NCI-H774 (cell line): Measurements from ENCODE around the gene TCF7L2.

Source experiments
- DNase-seq: peaks from one replicate; lab custom pipeline; 2025; lab: John Stamatoyannopoulos, UW

Gene TCF7L2

DNA sequence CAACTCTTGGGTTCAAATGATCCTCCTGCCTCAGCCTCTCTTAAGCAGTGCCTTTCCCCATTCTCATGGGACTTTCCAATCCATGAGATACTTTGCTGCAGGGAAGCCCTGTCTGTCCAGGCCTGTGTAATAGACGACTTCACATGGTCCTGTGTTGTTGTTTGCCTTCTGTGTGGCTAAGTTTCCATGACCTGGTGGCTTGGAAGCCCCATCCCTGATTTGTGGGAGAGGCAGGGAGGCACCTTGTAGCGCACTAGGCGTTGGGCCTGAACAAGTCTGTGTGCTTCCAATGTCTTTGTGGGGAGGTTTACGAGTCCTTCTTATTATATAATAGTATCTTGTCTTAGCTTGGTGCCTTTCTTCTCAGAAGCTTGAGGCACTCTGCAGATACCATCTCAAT lies 49.1 kb downstream of the TCF7L2 start:
- no peak for DNase-seq

DNA sequence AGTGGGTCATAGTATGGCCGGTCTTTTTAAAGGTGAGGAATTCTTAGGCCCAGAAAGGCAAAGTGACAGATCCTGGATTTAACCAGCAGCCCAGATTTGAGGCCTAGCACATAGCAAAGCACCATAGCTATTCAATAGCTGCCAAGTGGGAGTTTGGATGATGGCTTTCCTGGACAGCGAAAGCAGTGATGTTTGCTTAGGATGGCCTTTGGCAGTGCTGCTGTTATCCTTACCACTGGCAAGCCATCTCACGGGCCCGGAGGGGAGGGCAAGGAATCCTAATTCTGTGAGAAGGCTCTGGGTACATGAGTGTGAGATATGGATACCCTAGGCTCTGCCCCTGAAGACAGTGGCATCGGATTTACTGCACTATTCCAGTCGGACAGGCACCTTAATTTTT lies 50.4 kb downstream of the TCF7L2 start:
- DNase-seq = no peak

DNA sequence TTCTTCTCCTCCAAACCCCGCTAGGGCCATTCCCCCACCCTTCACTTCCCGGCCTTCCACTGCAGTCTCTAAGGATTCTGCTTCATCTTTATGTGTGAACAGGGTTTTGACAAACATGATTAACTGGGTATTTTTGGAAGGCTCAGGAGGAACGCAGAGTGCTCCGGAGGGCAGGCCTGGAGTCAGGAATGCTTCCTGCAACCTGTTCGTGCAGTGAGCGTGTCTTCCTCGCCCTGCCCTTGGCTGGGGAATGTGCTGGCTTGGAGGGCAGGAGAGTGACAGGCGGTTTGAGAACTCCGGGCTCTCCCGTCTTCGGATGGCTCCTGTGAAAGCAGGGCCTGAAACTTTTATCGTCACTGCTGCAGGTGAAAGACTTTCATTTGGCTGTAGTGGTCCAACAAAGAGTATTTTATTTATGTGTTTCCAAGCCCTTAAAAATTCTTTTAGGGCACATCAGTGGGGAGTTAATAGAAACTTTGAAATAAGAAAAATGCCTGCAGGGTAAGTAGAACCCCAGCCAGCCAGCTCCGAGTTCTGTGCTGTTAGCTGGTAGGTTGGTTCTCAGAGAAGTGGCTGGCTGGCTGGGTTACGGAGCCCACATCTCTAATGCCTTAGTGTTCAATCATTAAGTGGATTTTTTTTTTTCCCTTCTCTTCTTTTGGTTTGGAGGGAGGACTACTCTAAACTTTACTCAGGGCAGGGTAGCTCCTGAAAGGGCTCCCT lies 51.0 kb downstream of the TCF7L2 start:
- no peak for DNase-seq

DNA sequence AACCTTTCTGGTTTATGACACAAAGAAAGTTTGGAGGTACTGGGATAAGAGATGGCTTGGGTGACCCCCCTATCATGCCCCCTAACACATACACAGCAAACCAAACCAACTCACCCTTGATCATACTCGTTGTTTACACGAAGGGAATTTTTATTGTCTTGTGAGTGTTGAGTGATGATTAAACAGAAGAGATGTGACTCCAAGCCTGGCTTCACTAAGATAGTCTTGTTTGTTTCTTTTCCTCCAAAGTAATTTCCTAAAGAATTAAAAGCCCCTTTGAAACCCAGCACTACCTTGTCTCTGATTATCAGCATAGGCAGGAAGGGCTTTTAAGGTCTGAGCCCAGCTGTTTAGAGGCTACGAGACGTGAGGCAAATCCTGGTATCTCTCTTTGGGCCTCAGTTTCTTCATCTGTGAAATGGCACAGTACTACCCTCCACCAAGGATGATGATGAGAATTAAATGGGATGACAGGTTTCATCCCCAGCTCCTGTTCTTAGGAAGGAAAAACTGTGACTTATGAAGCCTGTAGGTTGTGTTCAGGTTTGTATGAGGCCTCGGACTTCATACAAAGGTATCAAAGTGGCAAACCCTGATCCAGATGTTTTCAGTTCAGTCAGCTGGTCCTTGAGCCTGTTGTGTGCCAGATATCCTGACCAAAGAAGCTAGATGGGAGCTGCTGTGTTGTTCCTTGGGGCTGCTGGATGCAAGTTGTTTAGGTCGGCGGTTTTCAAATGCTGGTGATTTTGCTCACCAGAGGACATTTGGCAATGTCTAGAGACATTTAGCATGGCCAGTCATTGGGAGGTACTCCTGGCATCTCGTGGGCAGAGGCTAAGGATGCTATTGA lies 51.8 kb downstream of the TCF7L2 start:
- no peak for DNase-seq

DNA sequence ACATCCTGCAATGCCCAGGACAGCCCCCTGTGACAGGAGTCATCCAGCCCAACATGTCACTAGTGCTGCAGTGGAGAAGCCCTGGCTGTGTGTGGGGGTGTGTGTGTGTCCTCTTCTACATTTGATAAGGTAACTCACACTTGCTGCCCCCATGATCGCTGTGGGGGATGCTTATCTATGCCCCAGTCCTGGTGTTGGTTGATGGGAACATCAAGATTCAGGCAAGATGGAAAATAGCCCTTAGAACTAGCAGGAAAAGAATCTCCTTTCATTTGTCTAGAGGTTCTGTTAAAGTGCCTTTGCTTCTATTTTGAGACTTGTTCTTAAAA lies 52.4 kb downstream of the TCF7L2 start:
- no peak for DNase-seq

DNA sequence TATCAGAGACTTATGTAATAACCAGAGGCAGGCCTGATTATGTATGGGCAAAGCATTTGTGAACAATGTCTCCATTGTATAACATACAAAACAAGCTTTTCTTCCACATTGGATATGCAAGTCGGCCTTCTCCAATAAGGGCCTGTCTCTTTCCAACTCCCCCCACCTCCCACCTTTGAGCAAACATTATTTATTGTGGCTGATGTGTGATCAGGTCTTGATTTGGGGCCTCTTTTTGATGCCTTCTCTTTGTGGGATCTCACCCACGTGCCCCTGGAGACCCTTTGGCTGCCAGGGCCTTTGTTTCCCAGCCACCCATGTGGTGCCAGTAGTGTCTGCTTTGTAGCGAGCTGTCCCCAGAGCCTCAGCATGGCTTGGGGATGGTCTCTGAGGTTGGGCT lies 53.0 kb downstream of the TCF7L2 start:
- no peak for DNase-seq

DNA sequence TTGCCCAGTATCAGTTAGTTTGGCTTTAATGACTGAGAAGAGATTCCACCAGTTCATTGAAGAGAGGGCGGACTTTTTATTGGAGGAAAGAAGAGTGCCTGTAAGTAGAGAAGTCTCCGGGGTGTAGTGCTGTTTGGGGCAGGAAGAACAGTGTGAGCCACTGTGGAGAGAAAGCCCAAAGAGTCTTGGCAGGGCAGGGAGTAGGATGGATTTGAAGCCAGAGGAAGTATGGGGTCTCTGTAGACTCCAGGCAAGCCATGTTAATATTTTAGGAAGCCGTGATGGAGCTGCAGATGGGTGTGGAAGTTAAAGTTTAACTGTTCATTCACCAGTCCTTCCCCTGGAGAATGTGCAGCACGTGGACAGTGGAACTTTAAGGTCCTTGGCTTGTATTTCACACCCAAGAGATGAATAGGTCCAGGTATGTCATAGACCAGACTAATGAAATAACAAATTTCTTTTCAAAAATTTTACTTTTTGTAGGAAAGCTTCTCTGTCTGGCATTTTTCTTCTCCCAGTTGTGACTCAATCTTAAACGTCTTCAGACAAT lies 54.1 kb downstream of the TCF7L2 start:
- no peak for DNase-seq

DNA sequence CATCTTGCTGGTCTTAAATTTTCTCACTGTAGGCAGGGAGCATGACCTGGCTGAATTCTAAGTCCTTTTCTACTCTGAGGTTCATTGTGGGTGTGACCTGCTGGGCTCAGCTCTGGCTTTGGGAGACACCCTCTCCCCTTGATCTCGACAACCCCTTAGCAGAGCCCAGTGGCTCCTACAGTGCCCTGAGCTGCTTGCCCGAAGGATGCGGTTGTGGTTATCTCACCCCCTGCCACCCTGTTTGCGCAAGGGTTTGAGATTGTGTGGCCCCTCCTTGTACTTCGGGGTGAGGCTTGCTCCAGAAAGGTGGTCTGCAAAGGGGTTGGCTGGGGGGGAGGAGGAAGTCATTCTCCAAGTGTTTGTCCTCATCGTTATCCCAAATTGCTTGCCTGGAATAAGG lies 55.3 kb downstream of the TCF7L2 start:
- no peak for DNase-seq

DNA sequence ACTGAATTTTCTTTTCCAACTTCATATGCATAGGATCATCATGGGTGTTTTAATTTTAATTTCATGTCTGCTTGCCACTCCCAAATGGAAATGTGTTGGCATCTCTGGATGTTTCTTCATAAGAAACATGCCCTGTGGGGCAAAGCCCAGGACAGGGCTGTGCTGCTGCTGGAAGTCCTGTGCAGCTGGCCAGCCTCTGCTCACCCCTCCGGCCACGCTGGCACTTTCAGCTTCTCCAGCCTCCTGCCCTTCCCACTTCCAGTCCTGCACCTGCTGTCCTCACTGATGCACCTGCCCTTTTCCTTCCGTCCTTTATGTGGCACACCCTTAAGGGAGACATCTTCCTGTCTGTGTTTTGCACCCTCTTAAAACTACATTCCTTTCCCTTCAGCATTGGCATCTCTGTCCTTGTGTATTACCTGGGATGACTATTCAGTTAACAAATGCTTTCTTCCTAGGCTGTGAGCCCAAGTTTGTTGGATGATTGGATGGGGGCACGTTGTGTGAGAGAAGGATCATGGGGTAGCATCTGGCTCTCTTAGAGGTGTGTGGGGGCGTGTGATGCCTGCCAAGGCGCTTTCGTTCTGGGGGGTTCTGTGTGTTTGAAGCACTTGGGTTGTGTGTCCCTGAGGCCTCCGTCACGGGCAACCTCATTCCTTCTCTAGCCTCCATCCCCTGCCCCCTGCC lies 56.8 kb downstream of the TCF7L2 start:
- DNase-seq = peak; percentile 9

DNA sequence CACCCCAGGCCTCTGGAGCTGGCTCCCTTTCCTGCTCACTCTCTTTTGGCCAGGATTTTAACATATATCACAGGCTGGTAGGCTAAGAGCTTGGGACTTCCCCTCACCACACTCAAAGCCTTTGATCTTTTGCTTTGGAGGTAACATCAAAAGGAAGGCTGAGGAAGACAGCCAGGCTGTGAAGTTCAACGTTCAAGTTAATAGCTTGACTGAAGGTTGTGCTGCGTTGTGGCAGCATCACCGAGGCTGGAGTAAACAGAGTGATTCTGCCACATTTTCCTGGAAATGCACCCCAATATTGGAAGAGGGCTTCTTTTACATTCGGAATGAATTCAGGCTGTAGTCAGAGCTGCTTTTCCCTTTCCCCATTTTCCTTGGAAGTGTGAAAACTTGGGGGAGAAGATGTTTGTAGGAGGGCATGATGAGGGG lies 57.3 kb downstream of the TCF7L2 start:
- no peak for DNase-seq

DNA sequence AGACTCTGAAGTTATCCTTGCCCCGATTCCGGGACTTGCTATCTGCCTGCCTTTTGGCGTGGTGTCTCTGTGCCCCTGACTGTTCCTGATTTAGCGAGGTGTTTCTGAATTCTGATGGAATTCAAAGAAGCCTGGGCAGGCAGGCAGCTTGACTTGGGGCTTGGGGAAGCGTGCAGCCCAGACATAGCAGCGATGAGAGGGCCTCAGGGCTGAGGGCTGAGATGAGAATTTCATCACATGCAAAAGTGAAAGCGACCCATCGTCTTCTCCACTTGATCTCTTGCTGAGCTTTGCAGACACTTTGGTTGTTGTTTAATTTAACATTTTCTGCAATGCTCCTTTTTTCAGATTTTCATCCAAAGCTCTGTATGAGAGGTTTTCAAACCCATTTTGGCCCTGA lies 57.8 kb downstream of the TCF7L2 start:
- no peak for DNase-seq

DNA sequence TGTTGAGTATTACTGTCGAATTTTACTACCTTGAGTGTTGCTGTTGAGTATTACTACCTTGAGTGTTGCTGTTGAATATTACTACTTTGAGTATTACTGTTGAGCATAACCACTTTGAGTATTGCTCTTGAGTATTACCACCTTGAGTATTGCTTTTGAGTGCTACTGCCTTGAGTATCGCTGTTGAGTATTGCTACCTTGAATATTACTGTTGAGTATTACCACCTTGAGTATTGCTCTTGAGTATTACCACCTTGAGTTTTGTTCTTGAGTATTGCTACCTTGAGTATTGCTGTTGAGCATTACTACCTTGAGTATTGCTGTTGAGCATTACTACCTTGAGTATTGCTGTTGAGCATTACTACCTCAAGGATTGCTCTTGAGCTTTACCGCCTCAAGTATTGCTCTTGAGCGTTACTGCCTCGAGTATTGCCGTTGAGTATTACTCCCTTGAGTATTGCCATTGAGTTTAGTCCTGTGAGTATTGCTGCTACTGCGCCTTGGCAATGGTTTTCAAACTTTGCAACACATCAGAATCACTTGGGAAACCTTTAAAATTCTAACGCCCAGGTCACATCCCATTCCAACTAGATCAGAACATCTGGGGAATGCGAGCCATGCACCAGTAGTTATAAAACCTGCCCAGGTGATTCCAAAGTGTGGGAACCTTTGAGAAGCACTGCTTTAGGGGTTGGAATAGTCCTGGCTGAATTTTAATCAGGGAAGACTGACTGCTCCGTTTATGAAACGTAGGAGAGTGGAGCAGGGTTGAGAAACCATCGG lies 61.7 kb downstream of the TCF7L2 start:
- DNase-seq = no peak

DNA sequence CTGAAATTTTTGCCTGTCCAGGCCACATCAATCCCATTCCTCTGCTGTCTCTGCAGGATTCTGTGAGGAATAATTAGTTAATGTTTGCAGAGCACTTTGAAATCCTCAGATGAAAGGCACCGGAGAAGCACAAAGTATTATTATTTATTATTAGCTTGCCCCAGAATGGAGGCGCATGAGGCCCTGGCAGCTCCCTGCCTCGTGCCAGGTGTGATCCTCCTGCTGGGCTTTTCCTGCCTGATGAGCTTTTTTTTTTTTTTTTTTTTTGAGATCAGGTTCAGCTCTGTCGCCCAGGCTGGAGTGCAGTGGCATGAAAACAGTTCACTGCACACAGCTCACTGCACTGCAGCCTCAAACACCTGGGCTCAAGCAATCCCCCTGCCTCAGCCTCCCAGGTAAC lies 65.2 kb downstream of the TCF7L2 start:
- DNase-seq = peak; percentile 14

DNA sequence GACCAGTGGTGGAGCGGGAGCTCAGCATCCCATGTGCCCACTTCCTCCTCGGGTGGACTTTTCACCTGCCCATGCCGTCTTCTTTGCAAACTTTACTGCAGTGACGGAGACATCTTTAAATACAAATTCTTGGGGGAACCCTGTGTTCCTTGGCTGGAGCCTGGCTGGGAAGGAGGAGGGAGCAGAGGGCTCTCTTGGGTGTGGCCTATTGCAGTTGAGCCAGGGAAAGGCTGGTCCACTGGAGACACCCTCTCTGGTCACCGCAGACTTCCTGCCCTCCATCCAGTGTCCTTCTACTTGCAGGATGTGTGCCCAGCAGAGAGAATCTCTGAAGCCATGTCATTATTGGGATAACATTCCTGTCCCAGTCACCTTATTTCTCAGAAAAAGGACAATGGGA lies 67.3 kb downstream of the TCF7L2 start:
- DNase-seq = no peak

DNA sequence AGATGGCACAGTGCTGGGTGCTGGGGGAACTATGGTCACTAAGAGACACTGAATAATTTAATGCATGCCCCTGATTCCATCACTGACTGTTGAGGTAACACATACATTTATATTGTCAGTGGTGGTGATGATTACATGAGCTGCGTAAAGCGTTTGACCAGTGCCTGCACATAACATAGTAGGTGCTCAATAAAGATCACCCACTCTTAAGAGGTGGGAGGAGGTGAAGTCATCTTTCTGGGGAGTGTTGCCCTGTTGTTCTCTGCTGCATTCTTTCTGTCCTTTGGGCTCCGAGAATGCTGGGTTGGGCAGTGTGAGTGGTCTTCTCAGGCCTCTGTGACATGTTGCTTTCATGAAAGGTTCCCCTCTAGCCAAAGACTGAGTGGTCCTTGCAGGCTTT lies 68.0 kb downstream of the TCF7L2 start:
- DNase-seq = no peak

DNA sequence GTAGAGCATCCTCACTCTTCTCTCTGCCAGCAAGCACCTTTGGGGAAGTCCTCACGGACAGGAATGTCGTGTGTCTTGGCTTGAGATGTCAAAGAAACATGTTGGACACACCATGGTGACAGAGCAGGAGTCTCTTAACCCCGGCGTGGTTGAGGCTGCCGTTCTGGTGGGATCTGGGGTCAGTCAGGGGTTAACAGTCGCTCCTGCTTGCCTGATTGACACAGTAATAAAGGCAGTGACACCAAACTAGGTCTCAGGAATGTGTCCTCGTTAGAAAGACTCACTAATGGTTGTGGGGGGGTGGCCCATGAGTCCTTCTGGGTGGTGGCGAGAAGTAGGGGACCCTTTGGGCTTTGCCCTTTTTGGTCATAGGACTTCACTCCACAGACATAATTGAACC lies 69.0 kb downstream of the TCF7L2 start:
- DNase-seq = no peak

DNA sequence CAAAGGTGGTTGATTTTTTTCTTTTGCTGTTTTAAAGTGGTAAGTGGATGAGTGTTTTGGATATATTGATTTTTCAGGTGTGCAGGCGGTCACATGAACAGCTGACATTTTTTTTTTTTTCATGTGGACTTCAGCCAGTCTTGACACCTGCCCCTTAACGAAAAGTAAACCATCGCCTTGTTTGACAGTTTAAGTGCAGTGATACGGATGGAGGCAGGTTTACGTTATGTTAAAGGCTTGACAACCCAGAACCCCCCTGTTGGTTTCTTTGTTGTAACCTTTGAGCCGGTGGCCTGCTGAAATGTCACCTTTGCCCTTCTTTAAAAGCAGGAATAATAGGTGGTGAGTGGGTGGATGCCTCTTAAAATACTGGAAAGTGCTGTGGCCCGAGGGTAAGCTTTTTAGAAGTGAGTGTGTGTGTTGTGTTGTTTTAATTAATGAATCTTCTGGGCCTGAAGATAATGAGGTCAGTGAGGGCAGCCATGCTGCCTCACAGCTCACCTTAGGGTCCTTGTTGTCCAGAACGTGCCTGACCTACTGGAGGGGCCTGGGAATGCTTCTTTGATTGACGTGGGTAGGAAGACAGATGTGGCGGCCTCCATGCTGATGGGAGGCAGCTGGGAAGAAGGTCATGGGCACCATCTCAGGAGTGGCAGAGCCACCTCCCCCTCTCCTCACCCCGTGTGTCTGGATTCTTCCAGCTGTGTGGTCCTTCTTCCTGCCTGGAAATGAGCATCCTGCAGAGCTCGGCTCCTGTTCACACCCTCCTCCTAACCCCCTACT lies 69.8 kb downstream of the TCF7L2 start:
- peak; percentile 49 for DNase-seq

DNA sequence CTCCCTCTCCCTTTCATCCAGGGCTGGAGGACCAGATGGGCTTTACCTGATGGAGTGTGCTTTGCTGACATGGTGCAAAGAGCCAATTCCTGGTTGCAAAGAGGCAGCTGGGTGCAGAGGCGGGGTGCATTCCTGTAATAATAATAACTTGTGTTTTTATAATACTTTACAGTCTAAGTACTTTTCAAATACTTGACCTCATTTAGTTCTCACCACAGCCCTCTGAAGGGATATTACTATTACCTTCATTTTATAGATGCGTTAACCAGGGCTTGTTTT lies 70.4 kb downstream of the TCF7L2 start:
- no peak for DNase-seq

DNA sequence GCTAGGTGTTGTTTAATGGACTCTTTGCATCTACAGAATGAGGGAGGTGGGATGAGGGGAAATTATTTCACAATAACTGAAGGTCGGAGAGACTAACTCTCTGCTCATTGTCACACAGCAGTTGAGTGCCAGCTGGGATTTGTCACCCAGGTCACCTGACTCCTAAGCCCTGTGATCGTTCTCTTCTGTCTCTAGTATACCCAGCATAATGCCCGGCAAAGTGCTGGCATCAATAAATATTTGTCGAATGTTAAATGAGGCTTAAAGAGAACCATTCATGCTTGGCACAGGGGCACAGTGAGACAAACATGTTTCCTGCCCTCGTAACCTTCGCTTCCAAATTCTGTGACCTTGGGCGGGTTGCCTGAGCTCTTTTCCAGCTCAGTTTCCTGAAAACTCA lies 70.8 kb downstream of the TCF7L2 start:
- DNase-seq = peak; percentile 71

DNA sequence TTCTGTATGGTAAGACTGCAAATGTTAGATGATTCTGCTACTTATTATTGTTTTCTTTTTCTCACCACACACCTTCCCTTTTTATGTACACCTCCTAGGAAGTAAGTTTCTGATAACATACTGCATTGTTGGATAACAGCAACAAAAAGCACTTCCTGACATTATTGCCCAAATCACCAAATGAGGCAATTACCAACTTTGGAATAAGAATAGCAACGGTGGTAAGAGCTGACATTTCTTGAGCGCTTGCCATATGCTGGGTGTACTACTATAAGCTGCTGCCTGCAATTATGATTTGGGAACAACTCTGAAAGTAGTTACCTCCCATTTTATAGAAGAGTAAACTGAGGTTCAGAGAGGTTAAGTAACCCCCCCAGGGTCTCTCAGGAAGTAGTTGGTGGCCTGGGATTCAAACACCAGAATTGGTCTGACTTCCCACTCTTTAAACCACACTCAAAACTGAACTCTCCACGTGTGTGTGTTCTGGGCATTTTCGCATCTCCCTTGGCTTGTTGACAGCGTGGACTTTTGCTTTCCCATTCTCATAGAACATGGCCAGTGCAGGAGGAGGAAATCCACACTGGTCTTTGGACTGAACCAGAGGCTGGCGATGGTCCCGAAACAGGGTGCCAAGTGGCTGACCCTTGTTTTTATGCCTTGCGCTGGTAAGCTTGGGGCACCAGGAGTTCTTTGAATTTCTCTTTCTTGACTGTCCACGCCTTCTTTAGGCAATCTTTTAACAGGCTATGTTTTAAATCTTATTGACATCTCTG lies 71.4 kb downstream of the TCF7L2 start:
- no peak for DNase-seq

DNA sequence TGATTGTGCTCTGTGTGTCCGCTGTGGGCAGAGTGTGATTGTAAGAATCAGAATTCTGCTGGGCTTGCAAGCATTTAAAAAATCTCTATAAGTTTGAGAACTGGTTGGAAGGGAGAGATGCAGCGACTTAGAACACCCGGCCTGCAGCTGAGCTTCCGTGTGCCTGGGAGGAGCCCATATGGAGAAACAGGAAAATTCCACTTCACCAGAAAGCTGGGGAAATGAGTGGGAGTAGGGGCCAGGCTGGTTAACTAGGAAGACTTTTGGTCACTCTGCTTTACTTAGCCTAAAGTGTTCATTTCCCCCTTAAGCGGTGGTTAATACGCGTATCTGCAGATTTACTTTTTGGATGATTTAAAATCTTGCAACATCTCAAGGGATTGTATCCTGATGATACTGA lies 72.2 kb downstream of the TCF7L2 start:
- DNase-seq = no peak
